ENCODE data around the gene RCOR3. TPM values are rescaled to one million over a fixed set of nuclear protein-coding genes. Genes with fewer than 3 reads are reported as not detected.

Gene RCOR3
- total RNA-seq, 1 donor from 2014 or later, result 44.8 TPM

DNA sequence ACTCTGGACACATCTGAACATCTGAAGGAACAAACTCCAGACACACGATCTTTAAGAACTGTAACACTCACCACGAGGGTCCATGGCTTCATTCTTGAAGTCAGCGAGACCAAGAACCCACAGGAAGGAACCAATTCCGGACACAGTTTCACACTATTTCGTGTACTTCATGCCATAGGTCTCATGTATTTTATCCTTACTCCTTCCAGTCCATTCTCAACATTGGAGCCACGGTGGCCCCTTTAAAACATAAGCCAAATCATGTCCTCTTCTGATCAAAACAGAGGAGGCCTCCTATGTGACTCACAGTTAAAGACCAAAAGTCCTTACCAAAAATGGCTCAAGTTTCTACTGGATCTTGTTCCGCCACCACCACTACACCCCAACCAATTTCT lies 29.8 kb upstream of the RCOR3 start:
- Mint-ChIP-seq H3K27me3 (ENCODE audit: insufficient read depth, low read depth) (peaks cover 5% of the 10 kb centered on the region), H3K4me1 (peaks cover 2% of the 10 kb centered on the region), H3K4me3 (no peak overlapping the region), H3K27ac (no peak overlapping the region), H3K9me3 (peaks cover 2% of the 10 kb centered on the region), H3K36me3 (no peaks in the 10 kb centered on the region)
- TF ChIP-seq EZH2phosphoT487 (IDR thresholded peaks at IDR 0.05) (no peak), EZH2 (IDR thresholded peaks at IDR 0.05) (no peak)
- TF ChIP-seq, protein P1, sequence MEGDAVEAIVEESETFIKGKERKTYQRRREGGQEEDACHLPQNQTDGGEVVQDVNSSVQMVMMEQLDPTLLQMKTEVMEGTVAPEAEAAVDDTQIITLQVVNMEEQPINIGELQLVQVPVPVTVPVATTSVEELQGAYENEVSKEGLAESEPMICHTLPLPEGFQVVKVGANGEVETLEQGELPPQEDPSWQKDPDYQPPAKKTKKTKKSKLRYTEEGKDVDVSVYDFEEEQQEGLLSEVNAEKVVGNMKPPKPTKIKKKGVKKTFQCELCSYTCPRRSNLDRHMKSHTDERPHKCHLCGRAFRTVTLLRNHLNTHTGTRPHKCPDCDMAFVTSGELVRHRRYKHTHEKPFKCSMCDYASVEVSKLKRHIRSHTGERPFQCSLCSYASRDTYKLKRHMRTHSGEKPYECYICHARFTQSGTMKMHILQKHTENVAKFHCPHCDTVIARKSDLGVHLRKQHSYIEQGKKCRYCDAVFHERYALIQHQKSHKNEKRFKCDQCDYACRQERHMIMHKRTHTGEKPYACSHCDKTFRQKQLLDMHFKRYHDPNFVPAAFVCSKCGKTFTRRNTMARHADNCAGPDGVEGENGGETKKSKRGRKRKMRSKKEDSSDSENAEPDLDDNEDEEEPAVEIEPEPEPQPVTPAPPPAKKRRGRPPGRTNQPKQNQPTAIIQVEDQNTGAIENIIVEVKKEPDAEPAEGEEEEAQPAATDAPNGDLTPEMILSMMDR (IDR thresholded peaks at IDR 0.05), result no peak
- Histone ChIP-seq H2AFZ (replicated peaks) (no peak overlapping the region), H3K27ac (no peak overlapping the region), H3K9ac (no peak overlapping the region), H3K79me2 (ENCODE audit: low read depth) (no peaks in the 10 kb centered on the region), H3K4me1 (no peaks in the 10 kb centered on the region), H3K9me3 (ENCODE audit: low read depth) (no peaks in the 10 kb centered on the region), H3K27me3 (no peaks in the 10 kb centered on the region), H3K4me2 (no peak overlapping the region), H3K36me3 (no peaks in the 10 kb centered on the region), H4K20me1 (ENCODE audit: low read depth) (no peaks in the 10 kb centered on the region), H3F3A (ENCODE audit: low read depth) (no peaks in the 10 kb centered on the region), H3K4me3 (no peak overlapping the region)
- DNase-seq (ENCODE audit: low spot score), result no peak

DNA sequence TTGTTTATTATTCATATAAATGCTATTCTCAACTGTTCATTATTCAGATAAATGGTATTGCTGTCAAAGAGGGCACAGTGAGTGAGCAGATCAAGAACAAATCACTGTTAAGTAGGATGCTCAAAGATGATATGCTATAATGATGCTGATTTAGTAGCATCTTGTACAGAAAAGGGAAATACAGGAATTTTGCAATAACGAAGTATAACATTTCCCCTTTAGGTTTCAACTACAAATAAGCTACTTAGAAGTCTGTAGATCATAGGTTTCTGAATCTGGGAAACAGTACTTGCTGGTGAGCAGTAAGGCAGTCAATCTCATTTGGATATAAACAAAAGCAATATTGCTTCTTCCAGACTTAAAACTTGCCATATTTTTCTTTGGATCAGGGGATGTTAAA lies 27.3 kb upstream of the RCOR3 start:
- Mint-ChIP-seq H3K27me3 (ENCODE audit: insufficient read depth, low read depth) (peaks cover 10% of the 10 kb centered on the region), H3K4me3 (no peak overlapping the region), H3K27ac (no peak overlapping the region), H3K36me3 (no peaks in the 10 kb centered on the region), H3K4me1 (peaks cover 2% of the 10 kb centered on the region), H3K9me3 (peaks cover 2% of the 10 kb centered on the region)
- no peaks in the 10 kb centered on the region for H3K4me1 ChIP-seq
- DNase-seq (ENCODE audit: low spot score), result no peak
- H3K36me3 ChIP-seq, result no peaks in the 10 kb centered on the region
- H3K4me3 ChIP-seq, result no peak overlapping the region
- no peaks in the 10 kb centered on the region for H3K9me3 ChIP-seq (ENCODE audit: low read depth)
- H3K9ac ChIP-seq, result no peak overlapping the region
- TF ChIP-seq, protein P1 (IDR thresholded peaks at IDR 0.05), result no peak
- TF ChIP-seq EZH2 (IDR thresholded peaks at IDR 0.05) (no peak), EZH2phosphoT487 (IDR thresholded peaks at IDR 0.05) (no peak)
- no peaks in the 10 kb centered on the region for H4K20me1 ChIP-seq (ENCODE audit: low read depth)
- no peak overlapping the region for H2AFZ ChIP-seq (replicated peaks)
- no peak overlapping the region for H3K27ac ChIP-seq
- no peaks in the 10 kb centered on the region for H3K79me2 ChIP-seq (ENCODE audit: low read depth)
- no peak overlapping the region for H3K4me2 ChIP-seq
- no peaks in the 10 kb centered on the region for H3F3A ChIP-seq (ENCODE audit: low read depth)
- no peaks in the 10 kb centered on the region for H3K27me3 ChIP-seq

DNA sequence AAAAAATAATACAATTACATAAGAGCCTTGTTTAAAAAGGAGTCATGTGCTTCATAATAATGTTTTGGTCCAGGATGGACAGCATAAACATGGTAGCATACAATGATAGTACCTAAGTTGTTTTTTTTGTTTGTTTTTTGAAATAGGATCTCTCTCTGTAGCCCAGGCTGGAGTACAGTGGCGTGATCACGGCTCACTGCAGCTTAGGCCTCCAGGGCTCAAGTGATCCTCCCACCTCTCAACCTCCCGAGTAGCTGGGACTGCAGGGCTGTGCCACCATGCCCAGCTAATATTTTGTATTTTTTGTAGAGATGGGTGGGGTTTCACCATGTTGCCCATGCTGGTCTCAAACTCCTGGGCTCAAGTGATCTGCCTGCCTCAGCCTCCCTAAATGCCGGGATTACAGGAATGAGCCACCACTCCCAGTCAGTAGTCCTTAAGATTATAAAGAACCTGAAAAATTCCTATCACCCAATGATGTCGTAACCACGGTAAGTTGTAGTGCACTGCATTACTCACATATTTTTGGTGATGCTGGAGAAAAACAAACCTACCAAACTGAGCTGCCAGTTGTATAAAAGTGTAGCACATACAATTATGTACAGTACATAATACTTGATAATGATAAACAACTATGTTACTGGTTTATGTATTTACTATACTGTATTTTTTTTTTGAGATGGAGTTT lies 22.4 kb upstream of the RCOR3 start:
- Mint-ChIP-seq H3K4me3 (no peak overlapping the region), H3K4me1 (peaks cover 2% of the 10 kb centered on the region)
- no peaks in the 10 kb centered on the region for H3F3A ChIP-seq (ENCODE audit: low read depth)

More for the DNA sequence above, 22.4 kb upstream of the RCOR3 start:
- H3K4me3 ChIP-seq, result no peak overlapping the region
- H3K27me3 ChIP-seq, result no peaks in the 10 kb centered on the region
- Mint-ChIP-seq H3K9me3 (no peaks in the 10 kb centered on the region), H3K27ac (no peak overlapping the region), H3K36me3 (no peaks in the 10 kb centered on the region), H3K27me3 (ENCODE audit: insufficient read depth, low read depth) (peaks cover 8% of the 10 kb centered on the region)
- no peak overlapping the region for H3K9ac ChIP-seq
- no peak for TF ChIP-seq EZH2 (IDR thresholded peaks at IDR 0.05)
- TF ChIP-seq EZH2phosphoT487 (IDR thresholded peaks at IDR 0.05), result no peak
- TF ChIP-seq, protein P1 (IDR thresholded peaks at IDR 0.05), result no peak
- no peak overlapping the region for H3K27ac ChIP-seq
- H3K9me3 ChIP-seq (ENCODE audit: low read depth), result no peaks in the 10 kb centered on the region
- H4K20me1 ChIP-seq (ENCODE audit: low read depth), result no peaks in the 10 kb centered on the region
- H2AFZ ChIP-seq (replicated peaks), result no peak overlapping the region
- no peaks in the 10 kb centered on the region for H3K36me3 ChIP-seq
- H3K4me1 ChIP-seq, result no peaks in the 10 kb centered on the region
- H3K4me2 ChIP-seq, result no peak overlapping the region
- no peak for DNase-seq (ENCODE audit: low spot score)
- no peaks in the 10 kb centered on the region for H3K79me2 ChIP-seq (ENCODE audit: low read depth)
